GM23338 (cell line): Measurements from ENCODE around the gene MACF1. TPM values are rescaled to one million over a fixed set of nuclear protein-coding genes. Genes with fewer than 3 reads are reported as not detected.
A peak's percentile ranks its signal among the peaks of the same experiment; 100 is the strongest.

Experiments
- ATAC-seq: fragments of 200-7000 bp; cut with Tn5 transposase; 3 replicates; pipeline ENCODE4 v1.9.1; 2020
- DNase-seq: peaks from one replicate; pipeline ENCODE4 v3.0.0-alpha.2; 2015; ENCODE audit warnings: low spot score
- H2AFZ ChIP-seq: fragments of 200-600 bp; sonication (generic); 2 replicates; pipeline ENCODE4 v1.8.0; 2016; ENCODE audit warnings: antibody characterized with exemption, mild to moderate bottlenecking, moderate library complexity
- H3F3A ChIP-seq: fragments of 200-600 bp; sonication (generic); replicated peaks from 2 replicates; pipeline ENCODE4 v1.8.0; 2017; ENCODE audit warnings: antibody characterized with exemption, mixed run types, low read depth
- H3K27ac ChIP-seq: fragments of 200-600 bp; sonication (generic); 2 replicates; pipeline ENCODE4 v1.6.1; 2016; ENCODE audit warnings: low read depth
- H3K27me3 ChIP-seq: fragments of 200-600 bp; sonication (generic); 2 replicates; pipeline ENCODE4 v1.8.0; 2016; ENCODE audit warnings: mild to moderate bottlenecking, mixed run types, moderate library complexity; ENCODE audit not compliant: insufficient read depth
- H3K36me3 ChIP-seq: fragments of 200-600 bp; sonication (generic); 2 replicates; pipeline ENCODE4 v1.8.0; 2016; ENCODE audit warnings: mild to moderate bottlenecking; ENCODE audit not compliant: insufficient read depth
- H3K4me1 ChIP-seq: fragments of 200-600 bp; sonication (generic); 2 replicates; pipeline ENCODE4 v1.8.0; 2016; ENCODE audit warnings: mild to moderate bottlenecking, moderate library complexity; ENCODE audit not compliant: insufficient read depth
- H3K4me2 ChIP-seq: fragments of 200-600 bp; sonication (generic); 2 replicates; pipeline ENCODE4 v1.7.1; 2017; ENCODE audit warnings: mixed run types
- H3K4me3 ChIP-seq: fragments of 200-600 bp; sonication (generic); 2 replicates; pipeline ENCODE4 v1.6.1; 2016; ENCODE audit warnings: mixed run types
- H3K79me2 ChIP-seq: fragments of 200-600 bp; sonication (generic); replicated peaks from 2 replicates; pipeline ENCODE4 v1.8.0; 2017; ENCODE audit warnings: mild to moderate bottlenecking; ENCODE audit not compliant: insufficient read depth
- H3K9me2 ChIP-seq: fragments of 200-600 bp; sonication (generic); 2 replicates; pipeline ENCODE4 v1.8.0; 2017; ENCODE audit not compliant: insufficient read depth
- H4K20me1 ChIP-seq: fragments of 200-600 bp; sonication (generic); replicated peaks from 2 replicates; pipeline ENCODE4 v1.8.0; 2017; ENCODE audit warnings: mild to moderate bottlenecking; ENCODE audit not compliant: insufficient read depth
- H3K27ac Mint-ChIP-seq: 2 replicates; pipeline ENCODE4 v1.8.0; 2020; ENCODE audit warnings: inconsistent platforms, mild to moderate bottlenecking, moderate library complexity, mixed read lengths
- H3K27me3 Mint-ChIP-seq: 3 replicates; pipeline ENCODE4 v1.8.0; 2022; ENCODE audit warnings: low read depth, mild to moderate bottlenecking, moderate library complexity, mixed read lengths, inconsistent platforms; ENCODE audit not compliant: insufficient read depth, poor library complexity
- H3K36me3 Mint-ChIP-seq: 3 replicates; pipeline ENCODE4 v1.8.0; 2021; ENCODE audit warnings: low read depth, mild to moderate bottlenecking, inconsistent platforms, moderate library complexity, mixed read lengths
- H3K4me1 Mint-ChIP-seq: 3 replicates; pipeline ENCODE4 v1.8.0; 2020; ENCODE audit warnings: mild to moderate bottlenecking, inconsistent platforms, mixed read lengths
- H3K4me3 Mint-ChIP-seq: 3 replicates; pipeline ENCODE4 v1.8.0; 2021; ENCODE audit warnings: moderate library complexity, mild to moderate bottlenecking, inconsistent platforms, mixed read lengths
- H3K9me3 Mint-ChIP-seq: 3 replicates; pipeline ENCODE4 v1.8.0; 2020; ENCODE audit warnings: moderate library complexity, mild to moderate bottlenecking, inconsistent platforms, mixed read lengths
- NANOG ChIP-seq: IDR thresholded peaks from 2 replicates; pipeline ENCODE4 v1.6.1; 2016; ENCODE audit warnings: antibody characterized with exemption, borderline replicate concordance
- POLR2AphosphoS5 ChIP-seq: IDR thresholded peaks from 2 replicates; pipeline ENCODE4 v1.6.1; 2016; ENCODE audit warnings: antibody characterized with exemption, low read depth
- ZNF114 ChIP-seq: fragments of 250-450 bp; sonication (Bioruptor Pico); IDR thresholded peaks from 2 replicates; pipeline ENCODE4 v1.5.0; 2020; ENCODE audit warnings: mild to moderate bottlenecking, moderate library complexity
- ZNF462 ChIP-seq: fragments of 250-450 bp; sonication (Bioruptor Pico); IDR thresholded peaks from 2 replicates; pipeline ENCODE4 v1.5.0; 2020; ENCODE audit warnings: mild to moderate bottlenecking, moderate library complexity
- polyA plus RNA-seq: library from polyadenylated mRNA; unstranded; fragments of >200 nt; fragmentation: Nextera tagmentation; extraction: Ambion mirVana; gene quantifications from 2 replicates; pipeline ENCODE4 v1.2.1, GENCODE V29; 2016
- total RNA-seq: library from RNA; depleted of rRNA; stranded (reverse); fragments of >200 nt; shearing (Covaris generic); gene quantifications from 2 replicates; pipeline ENCODE4 v1.2.3, GENCODE V29; 2014

Gene MACF1
- total and polyA plus RNA-seq, 2 experiments from 2014 or later: 104 to 399 TPM

GRCh38 chr1:39305555-39305954 lies 101.1 kb downstream of the MACF1 start (continued):
- no peak for TF ChIP-seq ZNF462

DNA sequence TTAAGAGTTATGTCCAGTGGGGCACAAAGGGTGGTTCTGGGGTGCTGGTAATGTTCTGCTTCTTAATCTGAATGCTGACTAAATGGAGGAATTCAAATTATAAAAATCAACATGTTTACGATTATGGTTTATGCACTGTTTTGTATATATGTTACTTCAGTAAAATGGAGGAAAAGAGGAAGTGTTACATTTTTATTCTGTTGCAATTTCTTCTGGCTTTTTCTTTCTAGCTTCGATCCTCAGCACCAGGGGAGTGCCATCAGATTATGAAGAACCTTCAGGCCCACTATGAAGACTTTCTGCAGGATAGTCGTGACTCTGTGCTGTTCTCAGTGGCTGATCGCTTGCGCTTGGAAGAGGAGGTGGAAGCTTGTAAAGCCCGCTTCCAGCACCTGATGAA lies 105.5 kb downstream of the MACF1 start:
- Mint-ChIP-seq H3K4me1 (no peaks in the 10 kb centered on the region), H3K27me3 (peaks cover 1% of the 10 kb centered on the region), H3K36me3 (peaks cover 52% of the 10 kb centered on the region), H3K9me3 (no peaks in the 10 kb centered on the region), H3K27ac (peak overlapping the region; percentile 51; the same call in 1 of the 2 replicates), H3K4me3 (no peak overlapping the region)
- no peak for TF ChIP-seq ZNF114 (CRISPR knock-in tag)
- Histone ChIP-seq H3K4me3 (no peak overlapping the region), H3K36me3 (peaks cover 31% of the 10 kb centered on the region), H3K27me3 (no peaks in the 10 kb centered on the region), H3F3A (no peaks in the 10 kb centered on the region), H3K79me2 (no peaks in the 10 kb centered on the region), H3K27ac (no peak overlapping the region), H4K20me1 (peaks cover 11% of the 10 kb centered on the region; the same call in 1 of the 2 replicates), H3K9me2 (no peaks in the 10 kb centered on the region), H3K4me2 (no peak overlapping the region), H2AFZ (no peak overlapping the region), H3K4me1 (no peaks in the 10 kb centered on the region)
- DNase-seq: no peak
- ATAC-seq: no peak

GRCh38 chr1:39310691-39311090 lies 106.2 kb downstream of the MACF1 start:
- no peaks in the 10 kb centered on the region for H3K79me2 ChIP-seq
- no peak overlapping the region for H3K4me2 ChIP-seq
- no peaks in the 10 kb centered on the region for H3F3A ChIP-seq
- no peak overlapping the region for H3K4me3 ChIP-seq
- ATAC-seq: no peak
- no peak overlapping the region for H3K27ac Mint-ChIP-seq
- H3K36me3 Mint-ChIP-seq: peaks cover 52% of the 10 kb centered on the region
- no peak for TF ChIP-seq POLR2AphosphoS5
- no peak for TF ChIP-seq NANOG
- H3K4me3 Mint-ChIP-seq: no peak overlapping the region
- H3K4me1 ChIP-seq: no peaks in the 10 kb centered on the region
- no peak overlapping the region for H3K27ac ChIP-seq
- H3K36me3 ChIP-seq: peaks cover 34% of the 10 kb centered on the region
- DNase-seq: no peak
- no peaks in the 10 kb centered on the region for H3K4me1 Mint-ChIP-seq
- H3K27me3 ChIP-seq: no peaks in the 10 kb centered on the region
- H3K9me3 Mint-ChIP-seq: no peaks in the 10 kb centered on the region
- peaks cover 1% of the 10 kb centered on the region for H3K27me3 Mint-ChIP-seq
- H4K20me1 ChIP-seq: peaks cover 13% of the 10 kb centered on the region; the same call in 1 of the 2 replicates
- H3K9me2 ChIP-seq: no peaks in the 10 kb centered on the region
- no peak overlapping the region for H2AFZ ChIP-seq
